ENCODE results near the gene RAD51B. TPM values are rescaled to one million over a fixed set of nuclear protein-coding genes. Genes with fewer than 3 reads are reported as not detected.

RAD51B gene
- total RNA-seq, 2 donors from 2014 or later, result 37.0 to 49.7 TPM

DNA sequence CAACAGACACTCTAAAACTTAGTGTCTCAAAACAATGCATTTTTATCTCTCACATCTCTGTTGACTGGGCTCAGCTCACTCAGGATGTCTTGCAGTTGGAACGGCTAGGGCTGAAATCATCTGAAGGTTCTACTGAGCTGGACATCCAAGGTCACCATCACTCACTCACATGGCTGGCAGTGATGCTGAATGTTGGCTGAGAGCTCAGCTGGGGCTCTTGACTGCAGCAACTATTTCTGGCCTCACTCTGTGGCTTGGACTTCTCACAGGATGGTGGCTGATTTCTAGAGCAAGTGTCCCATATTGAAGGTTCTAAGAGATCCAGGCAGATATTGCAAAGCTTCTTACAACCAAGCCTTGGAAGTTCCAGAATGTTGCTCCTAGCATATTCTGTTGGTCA, 806.8 kb downstream of the RAD51B start:
- H3K4me1 Mint-ChIP-seq, result peaks cover 24% of the 10 kb centered on the region
- peak overlapping the region; percentile 26 for H3K4me3 Mint-ChIP-seq
- H3K27me3 Mint-ChIP-seq, result no peaks in the 10 kb centered on the region
- no peak overlapping the region for H3K27ac Mint-ChIP-seq
- ATAC-seq (replicated peaks), result no peak
- H3K9me3 Mint-ChIP-seq, result peaks cover 3% of the 10 kb centered on the region
- H3K36me3 Mint-ChIP-seq (ENCODE audit: low read depth), result no peaks in the 10 kb centered on the region

DNA sequence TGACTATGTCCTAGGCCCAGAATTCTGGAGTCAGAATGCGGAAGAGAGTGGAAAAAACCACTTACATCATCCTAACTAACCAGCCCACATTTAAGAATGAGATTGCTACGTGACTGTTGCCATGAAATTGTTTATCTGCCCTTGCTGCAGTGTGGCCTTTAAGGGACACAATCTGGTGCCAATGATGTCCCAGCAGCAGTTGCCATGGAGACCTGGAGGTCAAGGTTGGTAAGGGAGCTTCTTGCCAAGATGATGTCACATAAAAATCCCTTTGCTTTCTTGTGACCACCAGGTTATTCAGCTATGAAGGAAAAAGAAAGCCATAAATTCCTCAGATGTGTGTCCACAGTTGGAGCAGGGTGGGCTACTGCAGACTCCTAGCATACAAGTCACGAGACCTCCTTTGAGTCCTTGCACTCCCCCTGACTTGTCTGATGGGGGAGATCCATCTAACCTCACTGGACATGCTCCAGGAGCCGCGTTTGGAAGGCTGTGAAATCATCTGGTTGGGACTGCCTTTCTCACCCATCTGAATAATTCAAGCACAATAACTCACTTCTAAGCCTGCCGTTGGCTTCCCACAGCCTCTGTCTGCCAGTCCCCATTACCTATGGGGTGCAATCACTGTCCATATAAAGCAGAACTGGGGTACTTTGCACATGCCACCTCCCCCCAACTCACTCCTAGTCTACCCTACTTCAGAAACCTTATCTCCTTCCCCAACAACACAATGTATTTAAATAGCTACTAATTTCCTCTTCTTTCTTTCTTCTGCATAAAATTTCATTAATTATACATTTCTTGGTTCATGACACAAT, 807.7 kb downstream of the RAD51B start:
- no peak for ATAC-seq (replicated peaks)
- H3K36me3 Mint-ChIP-seq (ENCODE audit: low read depth), result no peaks in the 10 kb centered on the region
- H3K4me3 Mint-ChIP-seq, result peak overlapping the region; percentile 69
- no peaks in the 10 kb centered on the region for H3K27me3 Mint-ChIP-seq
- peaks cover 24% of the 10 kb centered on the region for H3K4me1 Mint-ChIP-seq
- peaks cover 3% of the 10 kb centered on the region for H3K9me3 Mint-ChIP-seq
- peak overlapping the region; percentile 36 for H3K27ac Mint-ChIP-seq

DNA sequence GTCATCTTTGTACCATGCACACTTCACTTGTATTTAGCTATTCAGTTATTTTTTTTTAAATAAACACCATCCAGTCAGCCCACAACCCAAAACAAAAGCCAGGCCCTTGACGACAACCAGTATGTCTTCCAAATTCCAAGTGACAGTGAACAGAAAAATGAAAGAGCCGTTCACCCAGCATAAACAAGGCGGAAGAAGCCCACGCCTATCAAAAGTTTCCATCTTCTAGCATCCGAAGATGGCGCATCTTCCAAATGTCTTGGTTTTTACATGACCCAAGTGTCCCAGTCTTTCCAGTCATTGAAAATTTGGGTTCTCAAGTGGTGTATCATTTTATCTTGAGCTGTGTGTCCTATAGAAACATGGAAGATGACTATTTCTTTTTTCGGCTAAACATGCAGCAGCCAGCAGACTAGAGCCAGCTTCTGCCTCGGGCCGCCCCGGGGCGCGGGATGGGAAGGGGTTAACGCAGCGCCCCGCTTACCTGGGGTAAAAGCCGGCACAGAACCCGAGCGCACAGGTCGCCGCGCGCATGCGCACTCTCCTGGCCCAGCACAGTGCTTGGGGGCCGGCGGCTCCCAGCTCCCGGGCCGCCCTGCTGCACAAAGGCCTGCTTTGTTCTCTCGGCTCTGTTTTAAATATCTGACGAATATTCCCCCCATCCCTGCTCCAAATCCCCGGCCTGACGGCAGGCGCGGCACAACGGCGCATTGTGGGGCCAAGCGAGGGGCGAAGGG, 808.5 kb downstream of the RAD51B start:
- Mint-ChIP-seq H3K4me3 (peak overlapping the region; percentile 69), H3K27me3 (no peaks in the 10 kb centered on the region), H3K27ac (peak overlapping the region; percentile 36), H3K36me3 (ENCODE audit: low read depth) (no peaks in the 10 kb centered on the region), H3K4me1 (peaks cover 24% of the 10 kb centered on the region), H3K9me3 (peaks cover 3% of the 10 kb centered on the region)
- peak; percentile 83 for ATAC-seq (replicated peaks)

DNA sequence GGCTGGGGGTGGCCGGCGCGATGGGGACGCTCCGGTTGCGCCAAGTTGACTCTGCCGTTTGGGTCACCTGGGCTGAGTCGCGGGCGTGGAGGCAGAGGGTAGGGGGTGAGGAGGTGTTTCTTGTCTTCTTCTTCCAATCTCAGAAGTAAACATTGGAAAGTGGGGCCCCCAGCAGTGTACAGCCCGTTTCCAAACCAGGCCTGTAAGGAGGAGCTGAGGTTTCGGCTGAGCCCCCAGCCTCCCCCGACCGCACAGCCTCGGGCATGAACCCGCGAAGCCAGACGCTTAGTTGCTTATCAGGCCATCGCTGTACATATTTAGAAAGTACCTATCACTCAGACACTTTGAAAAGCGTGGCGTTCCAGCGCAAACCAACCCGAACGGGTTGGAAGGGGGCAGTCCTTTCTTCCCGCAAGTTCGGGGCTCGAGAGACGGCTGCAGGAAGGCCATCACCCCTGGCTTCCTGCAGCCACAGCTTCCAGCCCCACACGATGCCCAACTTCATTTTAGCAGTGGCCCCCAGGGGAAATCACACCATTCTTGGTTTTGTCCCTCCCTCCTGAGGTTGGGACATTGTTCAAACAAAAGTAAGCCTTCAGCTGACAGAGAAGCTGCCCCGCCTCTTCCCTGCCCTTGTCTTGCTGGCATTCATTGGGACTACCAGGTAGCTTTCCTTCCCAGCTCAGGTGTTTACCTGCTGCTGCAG, 809.2 kb downstream of the RAD51B start:
- Mint-ChIP-seq H3K4me1 (peaks cover 18% of the 10 kb centered on the region), H3K4me3 (peak overlapping the region; percentile 69), H3K27me3 (no peaks in the 10 kb centered on the region), H3K27ac (peak overlapping the region; percentile 26), H3K36me3 (ENCODE audit: low read depth) (no peaks in the 10 kb centered on the region), H3K9me3 (peaks cover 3% of the 10 kb centered on the region)
- peak; percentile 63 for ATAC-seq (replicated peaks)

DNA sequence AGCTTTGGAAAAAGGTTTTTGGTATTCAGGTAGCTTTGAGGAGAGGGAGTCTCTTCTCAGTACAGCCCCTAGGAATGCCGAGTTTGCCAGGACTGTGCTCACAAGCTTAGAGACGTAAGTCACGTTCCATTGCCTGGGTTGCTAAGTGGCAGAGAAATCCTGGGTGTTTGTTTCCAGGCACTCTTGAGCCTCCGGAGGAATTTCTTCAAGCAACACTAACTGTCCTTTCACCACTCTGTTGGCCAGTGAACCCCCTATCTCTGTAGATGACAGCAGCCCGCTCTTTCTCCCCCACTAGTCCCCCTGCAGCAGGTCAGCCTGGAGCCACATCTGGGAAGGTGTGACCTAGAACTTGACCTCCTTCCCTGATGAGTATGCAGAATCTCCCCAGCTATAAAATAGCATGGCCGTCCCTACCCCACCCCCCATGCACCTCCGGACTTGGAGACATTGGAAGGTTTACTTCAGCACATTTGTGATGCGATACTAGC, 810.5 kb downstream of the RAD51B start:
- Mint-ChIP-seq H3K27ac (no peak overlapping the region), H3K9me3 (peaks cover 3% of the 10 kb centered on the region), H3K4me3 (no peak overlapping the region), H3K27me3 (no peaks in the 10 kb centered on the region), H3K4me1 (peaks cover 16% of the 10 kb centered on the region), H3K36me3 (ENCODE audit: low read depth) (no peaks in the 10 kb centered on the region)
- no peak for ATAC-seq (replicated peaks)

DNA sequence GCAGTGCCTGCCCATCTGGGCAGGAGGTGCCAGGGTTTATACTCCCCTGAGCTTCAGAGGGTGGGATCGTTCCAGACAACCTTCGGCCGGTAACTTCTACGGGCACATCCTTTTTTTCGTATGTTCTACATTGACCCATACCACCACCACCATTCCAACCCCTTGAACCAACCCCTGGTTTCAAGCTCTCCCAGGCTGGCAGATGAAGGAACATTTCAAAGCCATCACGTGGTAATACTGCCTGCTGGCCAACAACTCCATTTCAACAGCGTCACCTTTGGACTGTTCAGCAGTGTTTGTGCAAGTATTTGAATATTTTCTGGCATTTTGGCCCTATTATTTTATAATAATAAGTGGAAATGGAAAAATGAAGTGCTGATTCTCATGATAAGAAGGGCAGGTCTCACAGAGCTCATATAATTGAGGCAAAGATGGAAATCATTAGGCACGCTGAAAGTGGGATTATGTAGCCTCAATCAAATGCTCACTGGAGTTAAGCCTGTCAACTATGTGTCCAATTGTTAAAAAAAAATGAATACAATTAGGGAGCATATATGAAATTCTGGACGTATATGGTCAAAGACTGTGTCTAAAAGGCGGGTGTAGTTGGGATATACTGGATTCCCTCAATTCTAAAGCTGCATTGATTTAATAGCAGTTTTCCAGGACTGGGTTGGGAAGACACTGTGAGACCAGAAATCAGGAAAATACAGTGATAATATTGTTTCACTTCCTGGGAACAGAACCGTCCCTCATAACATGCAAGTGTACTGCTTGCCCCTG, 811.2 kb downstream of the RAD51B start:
- Mint-ChIP-seq H3K4me3 (no peak overlapping the region), H3K27ac (no peak overlapping the region), H3K27me3 (no peaks in the 10 kb centered on the region), H3K4me1 (peaks cover 16% of the 10 kb centered on the region), H3K9me3 (peaks cover 3% of the 10 kb centered on the region), H3K36me3 (ENCODE audit: low read depth) (no peaks in the 10 kb centered on the region)
- no peak for ATAC-seq (replicated peaks)

DNA sequence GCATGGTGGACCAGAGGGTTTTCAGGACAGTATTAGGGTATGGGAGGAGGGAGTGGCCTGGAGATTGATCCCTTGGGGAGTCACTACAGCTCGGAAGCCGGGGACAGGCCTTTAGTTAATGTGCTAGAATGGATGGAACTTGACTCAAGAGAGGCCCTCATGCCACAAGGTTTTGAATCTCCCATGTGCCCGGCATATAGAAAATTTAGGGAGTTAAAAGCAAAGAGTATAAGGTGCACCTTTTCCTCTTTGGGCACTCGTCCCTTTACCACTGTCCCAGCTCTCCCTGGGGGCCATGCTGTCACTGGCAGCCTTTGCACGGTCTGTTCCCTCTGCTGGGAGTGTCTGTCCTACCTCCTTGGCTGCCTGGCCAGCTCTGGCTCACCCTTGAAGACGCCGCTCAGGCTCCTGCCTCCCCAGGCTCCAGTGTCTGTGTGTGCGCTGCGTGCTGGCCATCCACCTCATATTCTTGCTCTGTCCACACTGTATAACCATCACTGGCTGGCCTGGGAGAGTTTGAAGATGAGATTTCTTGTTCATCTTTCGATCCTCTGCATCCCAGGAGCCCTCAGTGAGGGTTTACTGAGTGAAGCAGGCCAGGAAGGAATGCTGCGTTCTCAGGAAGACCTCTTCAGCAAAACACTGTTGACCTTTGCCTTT, 811.9 kb downstream of the RAD51B start:
- H3K9me3 Mint-ChIP-seq, result peaks cover 3% of the 10 kb centered on the region
- no peak for ATAC-seq (replicated peaks)
- no peaks in the 10 kb centered on the region for H3K36me3 Mint-ChIP-seq (ENCODE audit: low read depth)
- no peaks in the 10 kb centered on the region for H3K27me3 Mint-ChIP-seq
- H3K4me3 Mint-ChIP-seq, result no peak overlapping the region
- peaks cover 16% of the 10 kb centered on the region for H3K4me1 Mint-ChIP-seq
- H3K27ac Mint-ChIP-seq, result no peak overlapping the region

DNA sequence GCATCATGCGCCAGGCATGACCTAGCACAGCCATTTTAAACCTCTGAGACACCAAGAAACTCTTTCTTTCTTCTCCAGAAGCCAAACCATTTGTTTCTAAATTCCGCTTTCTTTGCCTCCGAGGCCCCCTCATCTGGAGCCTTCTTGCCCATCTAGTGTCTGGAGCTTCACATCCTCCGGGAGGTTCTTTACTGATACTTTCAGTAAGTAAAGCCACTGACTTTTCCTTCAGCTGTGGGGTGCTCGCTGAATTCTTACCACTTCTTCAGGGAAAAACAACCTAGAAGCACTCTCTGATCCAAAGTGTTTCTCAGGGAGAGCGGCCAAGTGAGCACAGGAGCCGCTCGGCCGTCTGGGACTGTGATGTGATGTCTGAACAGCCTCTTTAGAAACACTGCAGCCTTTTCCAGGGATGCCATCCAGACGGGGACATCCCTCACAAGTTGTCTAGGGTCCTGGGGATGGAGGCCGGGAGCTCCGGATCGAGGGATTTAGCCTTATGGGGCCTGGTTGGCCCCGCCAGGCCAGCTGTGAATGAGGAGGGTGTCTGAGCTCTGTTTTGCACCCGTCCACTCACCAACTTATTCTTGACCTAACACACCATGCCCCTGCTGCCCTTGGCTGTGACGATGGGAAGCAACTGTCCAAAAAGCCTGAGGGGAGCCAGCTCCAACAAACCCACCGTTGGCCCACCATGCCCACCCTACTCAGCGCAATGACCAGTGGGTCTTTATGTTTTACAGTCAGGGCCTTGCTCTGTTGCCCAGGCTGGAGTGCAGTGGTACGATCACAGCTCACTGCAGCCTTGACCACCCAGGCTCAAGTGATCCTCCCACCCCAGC, 812.7 kb downstream of the RAD51B start:
- Mint-ChIP-seq H3K27me3 (no peaks in the 10 kb centered on the region), H3K27ac (no peak overlapping the region), H3K36me3 (ENCODE audit: low read depth) (no peaks in the 10 kb centered on the region), H3K4me3 (no peak overlapping the region), H3K4me1 (peaks cover 12% of the 10 kb centered on the region), H3K9me3 (no peaks in the 10 kb centered on the region)
- ATAC-seq (replicated peaks), result no peak

DNA sequence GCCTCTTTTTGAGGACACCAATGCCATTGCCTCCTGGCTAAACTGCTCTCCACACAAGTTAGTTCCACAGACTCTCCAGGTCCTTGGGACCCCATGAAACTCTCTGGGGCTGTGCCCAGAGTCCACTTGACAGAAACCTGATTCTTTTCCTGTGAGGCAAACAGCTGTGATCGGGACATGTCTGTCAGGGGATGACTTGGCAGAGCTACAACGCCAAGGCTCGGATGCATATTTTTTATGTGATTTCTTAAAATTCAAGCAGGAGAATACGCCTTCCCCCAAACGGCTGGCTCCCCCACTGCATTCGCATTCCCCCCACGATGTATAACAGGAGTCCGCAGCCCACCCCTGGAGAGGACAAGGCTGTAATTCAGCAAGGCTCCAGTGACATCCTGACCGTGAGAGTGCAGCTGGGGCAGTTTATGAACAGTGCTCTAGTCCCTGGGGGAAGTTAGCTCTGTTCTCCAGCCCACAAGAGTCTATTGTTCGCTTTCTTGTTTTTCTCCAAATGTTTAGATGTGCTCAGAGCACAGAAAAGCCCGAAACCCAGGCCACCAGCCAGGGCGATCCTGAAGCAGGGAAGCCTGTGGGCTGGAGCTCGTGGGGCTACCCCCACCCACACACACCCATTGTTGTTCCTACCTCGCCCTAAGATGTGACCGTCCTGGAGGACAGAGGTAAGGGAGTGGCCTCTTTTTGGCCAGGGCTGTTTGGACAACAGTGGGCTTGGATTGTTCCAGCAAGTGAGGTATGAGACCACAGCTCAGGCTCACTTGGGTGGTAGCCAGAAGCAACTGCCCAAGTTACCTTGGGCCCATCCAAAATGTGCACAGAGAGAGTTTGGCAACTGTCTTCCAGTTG, 813.8 kb downstream of the RAD51B start:
- H3K9me3 Mint-ChIP-seq, result no peaks in the 10 kb centered on the region
- no peaks in the 10 kb centered on the region for H3K27me3 Mint-ChIP-seq

DNA sequence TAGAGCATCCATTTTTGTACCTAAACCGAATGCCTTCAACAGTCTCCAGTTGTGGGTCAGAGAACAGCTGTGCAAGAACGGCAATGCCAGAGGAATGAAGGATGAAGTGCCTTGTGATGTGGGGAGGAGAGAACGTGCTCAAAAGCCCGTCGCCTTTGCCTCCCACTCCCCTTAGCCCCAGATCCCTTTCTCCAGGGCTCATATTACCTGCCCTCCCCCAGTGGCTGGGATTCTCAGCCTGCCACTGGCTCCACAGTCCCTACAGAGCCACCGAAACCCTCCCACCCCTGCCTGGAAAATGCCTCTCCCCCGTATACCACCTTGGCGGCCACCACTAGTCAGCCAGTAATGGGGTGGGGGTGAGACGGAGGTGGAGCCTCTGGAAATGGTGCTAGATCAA, 814.8 kb downstream of the RAD51B start:
- H3K27me3 Mint-ChIP-seq, result no peaks in the 10 kb centered on the region

More for the DNA sequence above, 813.8 kb downstream of the RAD51B start:
- ATAC-seq (replicated peaks), result no peak
- Mint-ChIP-seq H3K4me3 (no peak overlapping the region), H3K4me1 (peaks cover 5% of the 10 kb centered on the region), H3K36me3 (ENCODE audit: low read depth) (no peaks in the 10 kb centered on the region), H3K27ac (no peak overlapping the region)

DNA sequence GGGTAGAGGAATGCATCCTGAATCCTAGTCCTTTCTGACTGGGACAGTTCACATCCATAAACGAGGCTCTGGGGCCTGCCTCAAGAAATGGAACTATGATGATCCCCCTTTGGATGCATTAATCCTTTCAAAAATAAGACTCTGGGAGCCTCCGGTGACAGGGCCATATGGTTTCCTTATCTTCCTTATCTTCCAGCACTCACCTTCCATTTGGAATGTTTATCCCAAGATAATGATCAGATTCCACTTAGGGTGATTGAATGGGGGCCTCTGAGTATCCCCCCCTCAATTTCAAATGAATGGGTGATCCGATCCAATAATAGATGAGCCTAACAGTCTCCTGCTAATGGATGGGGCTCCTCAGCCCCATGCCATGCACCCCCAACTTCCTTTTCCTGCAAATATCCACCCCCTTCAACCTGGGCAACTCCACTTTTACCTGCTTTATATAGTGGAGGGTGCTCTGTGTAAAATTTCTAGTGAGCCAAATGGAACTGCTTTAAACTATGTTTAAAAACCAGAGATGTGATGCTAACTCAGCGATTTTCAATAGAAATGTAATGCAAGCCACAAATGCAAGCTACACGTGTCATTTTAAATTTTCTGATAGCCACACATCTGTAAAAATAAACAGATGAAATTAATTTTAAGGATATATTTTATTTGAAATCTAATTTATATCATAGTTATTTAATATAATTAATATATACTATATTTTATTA, 815.5 kb downstream of the RAD51B start:
- no peaks in the 10 kb centered on the region for H3K36me3 Mint-ChIP-seq (ENCODE audit: low read depth)
- H3K9me3 Mint-ChIP-seq, result no peaks in the 10 kb centered on the region
- H3K4me3 Mint-ChIP-seq, result no peak overlapping the region
- no peaks in the 10 kb centered on the region for H3K4me1 Mint-ChIP-seq
- H3K27me3 Mint-ChIP-seq, result no peaks in the 10 kb centered on the region
- no peak for ATAC-seq (replicated peaks)
- H3K27ac Mint-ChIP-seq, result no peak overlapping the region

More for the DNA sequence above, 814.8 kb downstream of the RAD51B start:
- ATAC-seq (replicated peaks), result no peak
- Mint-ChIP-seq H3K4me3 (no peak overlapping the region), H3K27ac (no peak overlapping the region), H3K9me3 (no peaks in the 10 kb centered on the region), H3K4me1 (no peaks in the 10 kb centered on the region), H3K36me3 (ENCODE audit: low read depth) (no peaks in the 10 kb centered on the region)

DNA sequence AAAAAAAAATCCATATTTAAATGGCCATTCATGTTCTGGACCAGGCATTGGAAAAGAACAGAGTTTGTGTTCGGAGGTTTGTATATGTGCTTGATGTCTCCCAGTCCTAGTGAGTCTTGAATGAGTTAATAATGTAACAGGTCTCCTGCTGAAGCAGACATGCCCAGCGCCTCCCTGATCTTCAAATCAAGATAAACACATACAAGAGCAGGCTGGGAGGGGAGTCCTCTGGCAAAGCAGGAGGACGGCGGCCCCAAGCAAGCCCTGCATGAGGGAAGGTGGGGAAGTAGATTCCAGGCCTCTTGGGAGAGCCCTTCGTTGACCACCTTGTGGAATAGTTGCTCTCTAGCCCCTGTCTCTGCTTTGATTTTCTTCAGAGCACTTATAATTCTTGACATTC, 817.0 kb downstream of the RAD51B start:
- Mint-ChIP-seq H3K36me3 (ENCODE audit: low read depth) (no peaks in the 10 kb centered on the region), H3K27me3 (no peaks in the 10 kb centered on the region), H3K9me3 (peaks cover 7% of the 10 kb centered on the region), H3K27ac (no peak overlapping the region), H3K4me3 (no peak overlapping the region), H3K4me1 (no peaks in the 10 kb centered on the region)
- ATAC-seq (replicated peaks), result no peak

All from activated T-helper 17 cell treated with anti-CD3 and anti-CD28 coated beads, Interleukin-2, amount 50 U/mL, for 72 hours (primary cell).